ENCODE data around the gene NPPC.

The NPPC gene

GRCh38 chr2:231918501-231919330 lies 7.5 kb downstream of the NPPC start:
- peaks cover 0 to 11% of the 10 kb centered on the region in 2 experiments; a peak in 2 of 3 replicates for H3K36me3 ChIP-seq (ENCODE audit: control insufficient read depth in 2 of 2, insufficient read depth in 1 of 2, low read length in 2 of 2)
- H3K9me3 ChIP-seq (ENCODE audit: control insufficient read depth, insufficient read depth, low read depth, low read length) = no peaks in the 10 kb centered on the region
- ChIA-PET POLR2A (no interaction called here), CTCF (interaction anchor here (0.7 to 2.1 kb wide), 5 partner anchors 12 to 521 kb away, joined by 3 to 7 read pairs (median 6); no protein-coding TSS in a partner anchor)
- no peak overlapping the region for H3K4me3 ChIP-seq (ENCODE audit: low read depth, low read length)
- TF ChIP-seq SCRT2 (tag by site-specific recombination; IDR thresholded peaks at IDR 0.05) (peak; percentile 49), OVOL3 (tag by site-specific recombination; IDR thresholded peaks at IDR 0.05) (no peak)
- no peaks in the 10 kb centered on the region for H3K4me1 ChIP-seq (ENCODE audit: control insufficient read depth, insufficient read depth, low read length)
- no peak overlapping the region for H3K27ac ChIP-seq (ENCODE audit: extremely low read depth, low read depth, low read length)

- POLR2A ChIA-PET = interaction anchor here (0.7 to 1.1 kb wide), 3 partner anchors 12 to 531 kb away, joined by 4 to 7 read pairs (median 6); no protein-coding TSS in a partner anchor
- no peak overlapping the region for H3K27ac ChIP-seq (ENCODE audit: extremely low read depth, low read depth, low read length)
- peaks cover 0 to under 1% of the 10 kb centered on the region in 2 experiments; a peak in 2 of 3 replicates for H3K36me3 ChIP-seq (ENCODE audit: control insufficient read depth in 2 of 2, insufficient read depth in 1 of 2, low read length in 2 of 2)
- H3K4me3 ChIP-seq (ENCODE audit: low read depth, low read length) = no peak overlapping the region
- CTCF ChIA-PET = interaction anchor here (0.6 to 2.1 kb wide), 5 partner anchors 8 to 563 kb away, joined by 3 to 8 read pairs (median 3); no protein-coding TSS in a partner anchor
- H3K9me3 ChIP-seq (ENCODE audit: control insufficient read depth, insufficient read depth, low read depth, low read length) = no peaks in the 10 kb centered on the region
- TF ChIP-seq KLF17 (tag by site-specific recombination; IDR thresholded peaks at IDR 0.05) (peak; percentile 77), ZBTB17 (tag by site-specific recombination; IDR thresholded peaks at IDR 0.05) (peak; percentile 16; the same call in 1 of the 2 replicates), WT1 (tag by site-specific recombination; IDR thresholded peaks at IDR 0.05) (0 out of 2 replicates have a peak, but pooled peaks have one; percentile 20), ZNF549 (tag by site-specific recombination; IDR thresholded peaks at IDR 0.05) (no peak), ZIC2 (tag by site-specific recombination; IDR thresholded peaks at IDR 0.05) (peak; percentile 58), ZNF473 (tag by site-specific recombination; IDR thresholded peaks at IDR 0.05) (no peak), ZNF341 (tag by site-specific recombination; IDR thresholded peaks at IDR 0.05; ENCODE audit: low read depth) (0 out of 2 replicates have a peak, but pooled peaks have one; percentile 8)
- H3K4me1 ChIP-seq (ENCODE audit: control insufficient read depth, insufficient read depth, low read length) = no peaks in the 10 kb centered on the region
Observed at GRCh38 chr2:231917280-231918066, 8.7 kb downstream of the NPPC start.

- ChIA-PET CTCF (no interaction called here), POLR2A (no interaction called here)
- H3K27ac ChIP-seq (ENCODE audit: extremely low read depth, low read depth, low read length) = no peak overlapping the region
- no peaks in the 10 kb centered on the region for H3K9me3 ChIP-seq (ENCODE audit: control insufficient read depth, insufficient read depth, low read depth, low read length)
- H3K36me3 ChIP-seq (ENCODE audit: control insufficient read depth in 2 of 2, insufficient read depth in 1 of 2, low read length in 2 of 2) = no peaks in the 10 kb centered on the region
- no peak for TF ChIP-seq ZNF610 (tag by site-specific recombination; IDR thresholded peaks at IDR 0.05; ENCODE audit: borderline replicate concordance)
- no peak for TF ChIP-seq HIC1 (tag by site-specific recombination; IDR thresholded peaks at IDR 0.05)
- no peak for TF ChIP-seq ZNF341 (tag by site-specific recombination; IDR thresholded peaks at IDR 0.05; ENCODE audit: low read depth)
- TF ChIP-seq SETDB1 (IDR thresholded peaks at IDR 0.05; ENCODE audit: insufficient read length, low read length) = no peak
- TF ChIP-seq ZNF211 (tag by site-specific recombination; IDR thresholded peaks at IDR 0.05; ENCODE audit: low read depth) = no peak
- no peak for TF ChIP-seq ZNF48 (tag by site-specific recombination; IDR thresholded peaks at IDR 0.05)
- no peaks in the 10 kb centered on the region for H3K4me1 ChIP-seq (ENCODE audit: control insufficient read depth, insufficient read depth, low read length)
- H3K4me3 ChIP-seq (ENCODE audit: low read depth, low read length) = no peak overlapping the region
Observed at GRCh38 chr2:231914077-231914690, 12.0 kb downstream of the NPPC start.

All from HEK293 (cell line).